HepG2 (cell line): Measurements from ENCODE around the gene MAP3K20.

Experiments used
- MTA3 ChIP-seq: sonication (generic); formaldehyde crosslinking; IDR thresholded peaks from 2 replicates; pipeline ENCODE4 v1.4.0; 2020; ENCODE audit warnings: missing genetic modification reagents
- MXI1 ChIP-seq: IDR thresholded peaks from 3 replicates; pipeline ENCODE4 v1.6.1; 2012; ENCODE audit warnings: low read depth, low read length, inconsistent platforms, borderline replicate concordance
- POLR2A ChIP-seq, 2 experiments: IDR thresholded peaks; 2 replicates each; pipeline ENCODE4 v1.6.1; 2011; ENCODE audit warnings: low read depth in 2 of 2, low read length in 2 of 2, mild to moderate bottlenecking in 1 of 2, moderate library complexity in 1 of 2; ENCODE audit not compliant: insufficient read depth in 1 of 2
- POLR2AphosphoS5 ChIP-seq: IDR thresholded peaks from 2 replicates; pipeline ENCODE4 v1.6.1; 2012; ENCODE audit warnings: low read depth, low read length
- ZNF839 ChIP-seq: sonication (generic); formaldehyde crosslinking; IDR thresholded peaks from 2 replicates; pipeline ENCODE4 v1.4.0; 2020; ENCODE audit warnings: missing genetic modification reagents, mild to moderate bottlenecking, borderline replicate concordance

DNA sequence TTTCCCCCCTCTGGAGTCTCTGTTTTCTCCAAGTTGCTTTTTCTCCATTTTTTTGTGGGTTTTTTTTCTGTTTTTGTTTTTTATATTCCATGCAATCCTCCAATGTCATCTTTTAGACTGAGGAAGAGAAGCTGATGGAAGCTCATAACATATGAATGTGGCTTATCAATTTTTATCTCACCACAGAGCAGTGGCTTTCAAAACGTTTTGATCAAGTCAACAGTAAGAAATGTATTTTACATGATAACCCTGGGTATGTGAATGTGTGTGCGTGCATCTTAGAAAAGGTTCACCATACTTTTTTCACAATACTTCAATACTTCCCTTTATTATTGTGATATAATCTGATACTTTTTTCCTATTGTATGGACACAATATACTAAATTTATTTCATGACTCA, 214.4 kb downstream of the MAP3K20 start:
- TF ChIP-seq POLR2A (IDR thresholded peaks at IDR 0.05; ENCODE audit: insufficient read depth in 1 of 2, low read depth in 2 of 2, low read length in 2 of 2) = no peak
- no peak for TF ChIP-seq MXI1
- no peak for TF ChIP-seq POLR2AphosphoS5
- no peak for TF ChIP-seq MTA3
- no peak for TF ChIP-seq ZNF839 (CRISPR knock-in tag)
